NT2/D1 (cell line): ENCODE data around the gene HOXC10.

Experiments
- DNase-seq: peaks from one replicate; pipeline ENCODE4 v3.0.0-alpha.2; 2011; ENCODE audit warnings: low read depth, low spot score
- H3K27me3 ChIP-seq: 2 replicates; pipeline ENCODE4 v1.6.0; 2011; ENCODE audit warnings: mild to moderate bottlenecking; ENCODE audit not compliant: insufficient read length, insufficient read depth
- H3K36me3 ChIP-seq: 2 replicates; pipeline ENCODE4 v1.6.1; 2011; ENCODE audit warnings: mild to moderate bottlenecking, low read length, mixed read lengths; ENCODE audit not compliant: insufficient read depth, insufficient read length
- H3K4me1 ChIP-seq: 2 replicates; pipeline ENCODE4 v1.5.1; 2011; ENCODE audit not compliant: insufficient read depth, insufficient read length
- H3K4me3 ChIP-seq: 2 replicates; pipeline ENCODE4 v1.5.1; 2011; ENCODE audit warnings: low read depth; ENCODE audit not compliant: insufficient read length
- H3K9ac ChIP-seq: 2 replicates; pipeline ENCODE4 v1.6.0; 2011; ENCODE audit warnings: low read depth; ENCODE audit not compliant: insufficient read length
- H3K9me3 ChIP-seq: 2 replicates; pipeline ENCODE4 v1.5.1; 2011; ENCODE audit warnings: mild to moderate bottlenecking, low read length; ENCODE audit not compliant: insufficient read depth
- SUZ12 ChIP-seq: IDR thresholded peaks from 2 replicates; pipeline ENCODE4 v1.6.1; 2011; ENCODE audit not compliant: insufficient read length, insufficient read depth; ENCODE audit errors: extremely low read depth
- YY1 ChIP-seq: IDR thresholded peaks from 2 replicates; pipeline ENCODE4 v1.6.1; 2011; ENCODE audit not compliant: insufficient read length, insufficient read depth
- ZNF274 ChIP-seq: IDR thresholded peaks from 2 replicates; pipeline ENCODE4 v1.6.1; 2011; ENCODE audit warnings: mild to moderate bottlenecking, low read depth, low read length

HOXC10 gene

DNA sequence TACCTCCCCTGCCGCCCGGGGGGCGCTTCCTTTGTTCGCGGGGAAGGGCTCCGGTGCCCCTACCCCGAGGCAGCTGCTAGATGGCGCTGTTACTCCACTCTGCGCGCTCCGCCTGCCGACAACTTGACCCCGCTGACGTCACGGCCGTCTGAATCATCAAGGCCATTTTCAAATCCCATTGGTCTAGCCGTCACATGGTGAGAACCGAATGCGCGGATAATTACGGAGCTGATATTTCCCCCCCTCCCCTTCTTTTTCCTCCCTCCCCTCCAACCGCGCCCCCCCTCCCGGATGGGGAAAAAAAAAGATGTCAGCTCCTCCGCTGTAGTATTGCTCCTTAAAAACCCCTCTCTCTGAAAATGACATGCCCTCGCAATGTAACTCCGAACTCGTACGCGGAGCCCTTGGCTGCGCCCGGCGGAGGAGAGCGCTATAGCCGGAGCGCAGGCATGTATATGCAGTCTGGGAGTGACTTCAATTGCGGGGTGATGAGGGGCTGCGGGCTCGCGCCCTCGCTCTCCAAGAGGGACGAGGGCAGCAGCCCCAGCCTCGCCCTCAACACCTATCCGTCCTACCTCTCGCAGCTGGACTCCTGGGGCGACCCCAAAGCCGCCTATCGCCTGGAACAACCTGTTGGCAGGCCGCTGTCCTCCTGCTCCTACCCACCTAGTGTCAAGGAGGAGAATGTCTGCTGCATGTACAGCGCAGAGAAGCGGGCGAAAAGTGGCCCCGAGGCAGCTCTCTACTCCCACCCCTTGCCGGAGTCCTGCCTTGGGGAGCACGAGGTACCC is at the start of gene HOXC10:
HOXC10 (plus strand) TSS at position 246 of the 791 bp plus-strand sequence; CDS start at position 360, 114 bp downstream.
- DNase-seq = peak; percentile 72
- Histone ChIP-seq H3K4me3 (no peak within 1 kb of the TSS), H3K36me3 (no peaks in the 10 kb centered on the region), H3K4me1 (no peaks in the 10 kb centered on the region), H3K27me3 (peaks cover 96% of the 10 kb centered on the region), H3K9me3 (peaks cover 11% of the 10 kb centered on the region; the same call in 1 of the 2 replicates), H3K9ac (no peak within 1 kb of the TSS)
- TF ChIP-seq YY1 (no peak), ZNF274 (no peak), SUZ12 (no peak)

DNA sequence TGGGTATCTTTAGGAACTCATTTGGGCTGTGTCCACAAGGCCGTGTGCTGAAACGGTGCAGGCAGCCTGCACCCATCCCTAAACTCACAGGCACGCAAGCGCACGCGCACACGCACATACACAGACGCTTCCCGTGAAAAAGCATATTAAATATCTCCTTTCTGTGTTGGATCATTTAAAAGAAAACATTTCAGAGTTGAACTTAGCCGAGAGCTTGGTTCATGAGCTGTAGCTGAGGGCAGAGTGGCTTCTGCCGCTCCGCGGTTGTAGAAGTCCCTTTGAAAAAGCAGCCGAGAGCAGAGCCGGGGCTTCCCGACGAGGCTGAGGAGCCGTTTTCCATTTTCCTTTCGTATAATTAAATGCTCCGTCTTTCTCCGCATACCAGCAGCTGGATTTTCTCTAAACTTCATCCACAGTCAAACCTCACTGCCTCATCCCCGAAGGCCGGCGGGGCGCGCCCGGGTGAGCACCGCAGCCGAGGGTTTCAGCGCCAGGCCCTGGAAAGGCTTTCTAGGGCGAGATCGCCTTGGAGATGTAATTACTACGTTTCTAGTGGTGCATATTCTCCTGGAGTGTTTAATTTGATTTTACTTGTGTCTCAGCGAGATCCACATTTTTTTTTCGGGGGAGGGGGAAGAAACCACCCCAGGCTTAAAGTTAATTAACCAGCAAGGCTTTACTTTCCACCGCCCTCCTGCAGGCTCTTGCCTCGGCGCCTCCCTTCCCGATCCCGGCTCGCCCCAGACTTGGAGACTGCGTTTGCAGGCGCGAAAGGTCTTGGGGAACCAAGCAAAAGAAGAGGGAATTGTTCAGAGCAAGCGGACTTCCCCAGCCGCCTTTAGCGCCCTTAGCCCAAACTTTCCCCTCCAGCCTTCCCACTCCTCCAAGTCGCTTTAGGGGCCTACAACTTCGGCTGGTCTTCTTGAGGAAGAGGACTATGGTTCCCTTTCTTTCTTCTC is 49.3 kb upstream of the HOXC10 start:
- H3K4me3 ChIP-seq = no peak overlapping the region
- DNase-seq = no peak
- no peaks in the 10 kb centered on the region for H3K36me3 ChIP-seq
- H3K9me3 ChIP-seq = no peaks in the 10 kb centered on the region
- no peak overlapping the region for H3K9ac ChIP-seq
- TF ChIP-seq YY1 (no peak), SUZ12 (no peak), ZNF274 (no peak)
- peaks cover 64% of the 10 kb centered on the region for H3K27me3 ChIP-seq
- peaks cover 2% of the 10 kb centered on the region for H3K4me1 ChIP-seq

GRCh38 chr12:53937099-53937498 is 47.8 kb upstream of the HOXC10 start:
- TF ChIP-seq YY1 = no peak
- TF ChIP-seq ZNF274 = no peak
- TF ChIP-seq SUZ12 = no peak
- Histone ChIP-seq H3K4me3 (no peak overlapping the region), H3K36me3 (no peaks in the 10 kb centered on the region), H3K27me3 (peaks cover 64% of the 10 kb centered on the region), H3K9ac (no peak overlapping the region), H3K9me3 (no peaks in the 10 kb centered on the region), H3K4me1 (peaks cover 2% of the 10 kb centered on the region)
- DNase-seq = no peak

DNA sequence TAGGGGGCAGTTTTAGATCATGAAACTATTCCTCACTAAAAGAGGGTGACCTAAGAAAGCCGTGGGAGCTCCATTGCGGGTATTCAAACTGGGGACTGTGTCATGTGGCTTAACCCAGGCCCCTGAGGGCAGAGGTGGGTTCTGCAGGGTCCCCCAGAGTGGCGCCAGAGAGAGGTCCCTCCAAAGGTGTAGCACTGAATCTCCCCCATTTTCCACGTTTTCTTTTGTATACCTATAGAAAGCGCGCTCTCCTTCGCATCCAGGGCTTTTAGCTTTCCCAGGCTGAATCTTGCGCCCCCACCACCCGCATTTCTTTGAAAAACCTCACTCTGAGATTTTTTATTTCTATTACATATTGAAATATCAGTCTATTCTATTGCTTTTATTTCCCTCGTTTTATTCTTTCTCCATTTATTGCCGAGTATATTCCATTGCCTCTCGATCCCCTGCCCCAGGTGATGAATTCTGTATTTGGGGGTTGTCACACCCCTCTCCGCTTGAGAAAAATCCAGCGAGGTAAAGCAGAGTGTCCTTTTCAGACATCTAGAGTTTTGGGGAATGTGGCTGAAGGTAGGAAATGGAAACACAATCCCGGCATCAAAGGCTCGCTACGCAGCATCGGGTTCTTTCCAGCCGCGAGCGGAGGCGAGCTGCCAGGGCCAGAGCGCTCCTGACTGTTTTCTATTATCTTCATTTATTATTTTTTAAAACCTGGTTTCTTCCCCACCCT is 47.2 kb upstream of the HOXC10 start:
- H3K4me3 ChIP-seq = peak overlapping the region; percentile 17
- peaks cover 2% of the 10 kb centered on the region for H3K4me1 ChIP-seq
- H3K9ac ChIP-seq = no peak overlapping the region
- no peaks in the 10 kb centered on the region for H3K9me3 ChIP-seq
- DNase-seq = no peak
- peaks cover 59% of the 10 kb centered on the region for H3K27me3 ChIP-seq
- no peaks in the 10 kb centered on the region for H3K36me3 ChIP-seq
- TF ChIP-seq ZNF274 (no peak), SUZ12 (no peak), YY1 (no peak)

- H3K4me3 ChIP-seq = peak within 1 kb of the TSS; percentile 44
- H3K27me3 ChIP-seq = peaks cover 59% of the 10 kb centered on the region
Measured at GRCh38 chr12:53938326-53939140, 46.4 kb upstream of the HOXC10 start, which contains the start of gene HOXC13. TSS of gene HOXC13 (plus strand) at chr12:53938831. CDS start at chr12:53938907, 76 bp downstream.

More at GRCh38 chr12:53938326-53939140, 46.4 kb upstream of the HOXC10 start, which contains the start of gene HOXC13:
- peak; percentile 78 for DNase-seq
- peaks cover 2% of the 10 kb centered on the region for H3K4me1 ChIP-seq
- TF ChIP-seq ZNF274 (no peak), SUZ12 (no peak), YY1 (no peak)
- no peaks in the 10 kb centered on the region for H3K9me3 ChIP-seq
- peak within 1 kb of the TSS; percentile 58 for H3K9ac ChIP-seq
- no peaks in the 10 kb centered on the region for H3K36me3 ChIP-seq
